DMS53 treated with DMSO at 0.1 percent for 48 hours (cell line): ENCODE measurements around the gene KATNAL1.

ENCODE experiments used
- DNase-seq: peaks from one replicate; lab custom pipeline; 2025; ENCODE audit not compliant: unreplicated experiment; lab: John Stamatoyannopoulos, UW

Gene KATNAL1

GRCh38 chr13:30169442-30169841, 137.9 kb downstream of the KATNAL1 start:
- DNase-seq, result no peak

GRCh38 chr13:30165796-30166195, 141.6 kb downstream of the KATNAL1 start:
- DNase-seq, result no peak

- DNase-seq, result no peak
Observed at GRCh38 chr13:30165071-30165470, 142.3 kb downstream of the KATNAL1 start.

DNA sequence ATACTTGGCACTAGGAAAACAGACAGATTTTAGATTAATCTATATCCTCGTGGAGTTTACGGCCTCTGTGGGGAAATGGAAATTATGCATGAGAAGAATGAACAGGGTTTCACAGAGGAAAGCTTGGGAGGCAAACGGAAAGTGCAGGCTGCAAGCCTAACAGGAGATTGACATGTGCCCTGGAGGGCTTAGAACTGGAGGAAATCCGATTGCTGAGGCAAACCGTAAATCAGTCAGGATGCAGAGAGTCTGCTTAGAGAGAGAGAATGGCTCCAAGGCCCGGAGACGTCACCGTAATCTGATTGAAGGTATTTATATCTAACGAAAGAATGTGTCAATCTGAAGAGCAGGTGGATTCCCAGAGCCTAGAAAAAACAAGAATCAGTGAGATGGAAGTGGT, 143.2 kb downstream of the KATNAL1 start:
- no peak for DNase-seq

GRCh38 chr13:30163441-30163840, 143.9 kb downstream of the KATNAL1 start:
- no peak for DNase-seq

- DNase-seq, result no peak
Observed at GRCh38 chr13:30159446-30159839, 147.9 kb downstream of the KATNAL1 start.

DNA sequence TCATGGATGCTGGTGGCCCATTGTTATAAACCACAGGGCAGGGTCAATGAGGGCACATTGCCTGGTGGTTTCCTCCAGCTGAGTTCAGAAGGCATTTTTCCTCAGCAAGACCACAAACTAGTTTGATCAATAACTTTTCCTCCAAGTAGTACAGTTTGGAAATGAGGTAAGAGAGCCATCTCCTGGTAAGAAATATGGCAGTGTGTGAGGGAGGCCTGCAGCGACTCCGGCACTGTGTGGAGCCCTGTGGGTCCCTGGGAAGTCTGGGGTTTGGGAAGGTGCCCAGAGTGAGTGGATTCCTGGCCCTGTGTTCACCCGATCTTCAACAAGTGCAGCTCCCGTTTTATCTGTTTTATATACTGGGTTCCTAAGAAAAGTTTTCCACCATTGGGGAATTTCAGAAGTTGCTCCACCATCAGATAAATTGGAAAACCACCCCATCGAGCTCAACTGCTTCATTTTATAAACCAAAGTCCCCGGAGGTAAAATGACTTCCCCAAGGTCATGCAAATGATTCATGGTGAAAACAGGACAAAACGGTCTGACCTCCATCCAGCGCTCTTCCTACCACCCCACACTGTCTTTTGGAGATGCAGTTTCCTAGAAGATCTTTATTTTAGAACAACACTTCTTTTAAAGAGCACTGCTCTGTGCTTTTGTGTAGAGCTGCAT, 148.4 kb downstream of the KATNAL1 start:
- no peak for DNase-seq

DNA sequence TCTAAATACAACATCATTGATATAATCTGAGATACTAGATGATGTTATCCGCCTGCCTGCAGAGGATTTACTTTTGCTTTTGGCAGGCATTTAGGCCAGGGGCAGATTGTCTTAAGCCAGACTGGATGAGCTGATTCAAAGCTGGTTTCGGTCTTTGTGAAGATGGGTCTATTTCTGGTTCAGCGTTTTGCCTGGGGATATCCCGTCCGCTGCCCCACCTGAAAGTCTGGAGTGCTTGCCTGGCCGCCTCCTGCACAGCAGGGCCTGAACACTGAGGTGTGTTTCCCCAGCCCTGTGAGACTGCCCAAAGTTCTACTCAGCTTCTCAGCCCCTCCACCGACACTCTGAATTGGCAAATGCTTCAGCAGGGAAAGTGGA, 149.7 kb downstream of the KATNAL1 start:
- DNase-seq, result no peak

GRCh38 chr13:30156826-30157615, 150.3 kb downstream of the KATNAL1 start:
- no peak for DNase-seq

GRCh38 chr13:30156270-30156669, 151.1 kb downstream of the KATNAL1 start:
- no peak for DNase-seq

- DNase-seq, result no peak
Observed at GRCh38 chr13:30154931-30155330, 152.4 kb downstream of the KATNAL1 start.

DNA sequence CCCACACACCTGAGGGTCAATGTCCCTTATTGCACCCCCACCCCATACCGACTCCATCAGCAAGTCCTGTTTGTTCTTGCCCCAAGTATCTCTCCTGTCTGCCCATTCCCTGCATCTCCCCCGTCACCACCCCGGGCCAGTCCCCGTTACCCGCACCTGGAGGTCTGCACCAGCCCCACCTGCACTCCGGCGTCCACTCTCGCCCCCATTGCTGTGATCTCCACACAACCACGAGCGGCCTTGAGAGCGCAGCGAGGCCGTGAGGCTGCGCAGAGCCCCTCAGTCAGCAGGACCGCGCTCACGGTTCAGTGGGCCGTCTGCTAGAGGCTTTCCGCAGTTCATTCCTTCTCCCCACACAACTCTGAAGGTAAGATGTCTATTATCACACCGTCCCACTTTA, 152.8 kb downstream of the KATNAL1 start:
- DNase-seq, result no peak

DNA sequence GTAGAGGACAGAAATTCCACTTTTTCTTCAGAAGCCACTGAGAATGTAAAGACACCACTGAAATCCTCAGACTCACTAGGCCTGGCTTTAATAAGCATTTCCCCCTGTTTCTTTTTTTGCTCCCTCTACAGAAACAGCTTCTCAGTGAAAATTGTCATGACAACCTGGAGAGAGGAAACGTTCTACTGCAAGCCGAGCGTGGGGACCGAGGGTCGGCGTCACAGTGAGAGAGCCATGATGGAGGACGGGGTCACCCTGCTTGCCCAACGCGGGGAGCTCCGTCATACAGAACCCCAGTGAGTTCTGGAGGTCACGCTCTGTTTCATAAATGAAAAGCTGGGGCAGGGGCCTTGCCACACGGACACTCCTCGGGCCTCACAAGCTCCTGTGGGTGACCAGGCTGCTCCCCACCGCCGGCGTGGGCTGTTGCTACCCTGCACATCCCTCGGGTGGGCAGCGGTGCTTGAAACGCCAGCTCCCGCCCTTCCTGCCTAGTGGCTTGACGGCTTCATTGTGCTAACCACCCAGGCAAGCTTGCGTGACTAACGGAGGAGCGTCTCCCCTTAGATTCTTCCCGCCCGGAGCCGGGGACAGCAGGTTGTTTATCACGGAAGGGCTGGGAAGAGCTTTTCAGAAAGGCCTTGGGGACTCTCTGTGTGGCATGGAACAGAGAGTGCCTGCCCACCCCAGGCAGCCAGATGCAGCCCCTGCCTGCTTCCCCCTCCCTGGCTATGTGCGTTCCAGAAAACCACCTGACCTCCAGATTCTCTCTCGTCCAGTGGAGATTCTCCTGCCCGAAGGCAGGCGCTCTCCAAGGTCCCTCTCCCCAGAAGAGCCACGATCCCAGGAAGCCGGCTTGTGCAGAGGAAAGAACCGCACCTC, 153.6 kb downstream of the KATNAL1 start:
- DNase-seq, result no peak
